Ishikawa (cell line): ENCODE data around the gene ANO9.

Experiments
- CEBPB ChIP-seq: IDR thresholded peaks from 2 replicates; pipeline ENCODE4 v1.6.1; 2012
- CREB1 ChIP-seq: IDR thresholded peaks from 2 replicates; pipeline ENCODE4 v1.6.1; 2012; ENCODE audit warnings: low read depth
- EGR1 ChIP-seq: IDR thresholded peaks from 2 replicates; pipeline ENCODE4 v1.6.1; 2012
- EP300 ChIP-seq: IDR thresholded peaks from 2 replicates; pipeline ENCODE4 v1.6.1; 2012; ENCODE audit warnings: borderline replicate concordance
- FOXM1 ChIP-seq: IDR thresholded peaks from 2 replicates; pipeline ENCODE4 v1.6.1; 2012; ENCODE audit warnings: low read depth, borderline replicate concordance
- NFIC ChIP-seq: IDR thresholded peaks from 2 replicates; pipeline ENCODE4 v1.6.1; 2012
- RAD21 ChIP-seq: IDR thresholded peaks from 2 replicates; pipeline ENCODE4 v1.6.1; 2012; ENCODE audit warnings: low read depth
- TAF1 ChIP-seq: IDR thresholded peaks from 2 replicates; pipeline ENCODE4 v1.6.1; 2012; ENCODE audit warnings: low read depth, mild to moderate bottlenecking
- TCF12 ChIP-seq: IDR thresholded peaks from 2 replicates; pipeline ENCODE4 v1.6.1; 2012; ENCODE audit warnings: low read depth
- TEAD4 ChIP-seq: IDR thresholded peaks from 2 replicates; pipeline ENCODE4 v1.6.1; 2012
- YY1 ChIP-seq: IDR thresholded peaks from 2 replicates; pipeline ENCODE4 v1.6.1; 2012; ENCODE audit warnings: low read depth
- ZBTB7A ChIP-seq: IDR thresholded peaks from 2 replicates; pipeline ENCODE4 v1.6.1; 2012; ENCODE audit warnings: low read depth
- TF ChIP-seq, protein P1 (sequence below): IDR thresholded peaks from 2 replicates; pipeline ENCODE4 v1.6.1; 2012; ENCODE audit warnings: low read depth, mild to moderate bottlenecking
- TF ChIP-seq, protein P2 (sequence below): IDR thresholded peaks from 2 replicates; pipeline ENCODE4 v1.6.1; 2012
- TF ChIP-seq, protein P3 (sequence below): IDR thresholded peaks from 2 replicates; pipeline ENCODE4 v1.6.1; 2012

The ANO9 gene

DNA sequence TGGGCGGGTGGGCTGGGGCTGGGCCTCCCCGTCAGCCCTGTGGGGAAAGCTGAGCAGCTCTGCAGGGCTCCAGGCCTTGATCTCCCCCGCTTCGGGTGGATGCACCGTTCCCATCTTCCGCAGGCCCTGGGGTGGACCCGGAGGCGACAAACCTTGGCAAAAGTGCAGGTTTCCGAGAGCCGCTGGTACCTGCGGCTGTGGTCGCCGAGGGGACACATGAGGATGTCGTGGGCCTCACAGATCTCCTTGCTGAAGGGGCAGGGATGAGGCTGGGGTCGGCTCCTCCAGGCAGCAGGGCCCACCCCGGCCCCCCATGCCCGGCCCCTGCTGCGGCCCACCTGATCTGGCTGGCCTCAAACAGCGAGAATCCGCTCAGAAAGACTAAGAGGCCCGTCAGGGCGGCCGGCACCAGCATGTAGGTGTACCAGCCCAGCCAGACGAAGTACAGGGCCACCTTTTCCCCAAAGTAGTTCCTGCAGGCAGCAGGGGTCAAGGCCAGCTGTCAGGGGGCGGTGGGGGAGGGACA lies 11.8 kb downstream of the ANO9 start:
- TF ChIP-seq ZBTB7A: no peak
- no peak for TF ChIP-seq TEAD4

DNA sequence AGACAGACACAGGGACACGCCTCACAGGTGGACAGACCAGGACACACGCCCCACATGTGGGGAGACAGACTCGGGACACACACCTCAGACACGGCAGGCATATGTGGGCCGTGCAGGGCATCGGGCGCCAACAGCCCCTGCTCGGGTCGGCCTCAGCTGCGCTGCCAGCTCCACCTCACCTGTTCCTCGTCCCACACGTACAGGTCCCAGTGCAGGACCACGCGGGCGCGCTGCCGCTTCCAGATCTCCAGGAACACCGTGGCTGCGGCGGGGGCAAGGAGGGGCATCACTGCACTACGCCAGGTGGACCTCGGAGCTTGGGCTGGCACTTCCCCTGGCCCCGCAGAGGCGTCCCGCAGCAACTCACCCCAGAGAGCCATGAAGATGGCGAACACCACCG lies 12.4 kb downstream of the ANO9 start:
- TF ChIP-seq YY1 (no peak), TEAD4 (no peak), CEBPB (no peak), EGR1 (no peak), TAF1 (no peak), CREB1 (no peak), EP300 (no peak), TCF12 (no peak), FOXM1 (no peak), ZBTB7A (no peak), NFIC (no peak), RAD21 (no peak)
- TF ChIP-seq, protein P1, sequence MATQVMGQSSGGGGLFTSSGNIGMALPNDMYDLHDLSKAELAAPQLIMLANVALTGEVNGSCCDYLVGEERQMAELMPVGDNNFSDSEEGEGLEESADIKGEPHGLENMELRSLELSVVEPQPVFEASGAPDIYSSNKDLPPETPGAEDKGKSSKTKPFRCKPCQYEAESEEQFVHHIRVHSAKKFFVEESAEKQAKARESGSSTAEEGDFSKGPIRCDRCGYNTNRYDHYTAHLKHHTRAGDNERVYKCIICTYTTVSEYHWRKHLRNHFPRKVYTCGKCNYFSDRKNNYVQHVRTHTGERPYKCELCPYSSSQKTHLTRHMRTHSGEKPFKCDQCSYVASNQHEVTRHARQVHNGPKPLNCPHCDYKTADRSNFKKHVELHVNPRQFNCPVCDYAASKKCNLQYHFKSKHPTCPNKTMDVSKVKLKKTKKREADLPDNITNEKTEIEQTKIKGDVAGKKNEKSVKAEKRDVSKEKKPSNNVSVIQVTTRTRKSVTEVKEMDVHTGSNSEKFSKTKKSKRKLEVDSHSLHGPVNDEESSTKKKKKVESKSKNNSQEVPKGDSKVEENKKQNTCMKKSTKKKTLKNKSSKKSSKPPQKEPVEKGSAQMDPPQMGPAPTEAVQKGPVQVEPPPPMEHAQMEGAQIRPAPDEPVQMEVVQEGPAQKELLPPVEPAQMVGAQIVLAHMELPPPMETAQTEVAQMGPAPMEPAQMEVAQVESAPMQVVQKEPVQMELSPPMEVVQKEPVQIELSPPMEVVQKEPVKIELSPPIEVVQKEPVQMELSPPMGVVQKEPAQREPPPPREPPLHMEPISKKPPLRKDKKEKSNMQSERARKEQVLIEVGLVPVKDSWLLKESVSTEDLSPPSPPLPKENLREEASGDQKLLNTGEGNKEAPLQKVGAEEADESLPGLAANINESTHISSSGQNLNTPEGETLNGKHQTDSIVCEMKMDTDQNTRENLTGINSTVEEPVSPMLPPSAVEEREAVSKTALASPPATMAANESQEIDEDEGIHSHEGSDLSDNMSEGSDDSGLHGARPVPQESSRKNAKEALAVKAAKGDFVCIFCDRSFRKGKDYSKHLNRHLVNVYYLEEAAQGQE: no peak
- TF ChIP-seq, protein P2, sequence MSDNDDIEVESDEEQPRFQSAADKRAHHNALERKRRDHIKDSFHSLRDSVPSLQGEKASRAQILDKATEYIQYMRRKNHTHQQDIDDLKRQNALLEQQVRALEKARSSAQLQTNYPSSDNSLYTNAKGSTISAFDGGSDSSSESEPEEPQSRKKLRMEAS: no peak
- TF ChIP-seq, protein P3, sequence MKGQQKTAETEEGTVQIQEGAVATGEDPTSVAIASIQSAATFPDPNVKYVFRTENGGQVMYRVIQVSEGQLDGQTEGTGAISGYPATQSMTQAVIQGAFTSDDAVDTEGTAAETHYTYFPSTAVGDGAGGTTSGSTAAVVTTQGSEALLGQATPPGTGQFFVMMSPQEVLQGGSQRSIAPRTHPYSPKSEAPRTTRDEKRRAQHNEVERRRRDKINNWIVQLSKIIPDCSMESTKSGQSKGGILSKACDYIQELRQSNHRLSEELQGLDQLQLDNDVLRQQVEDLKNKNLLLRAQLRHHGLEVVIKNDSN: no peak

DNA sequence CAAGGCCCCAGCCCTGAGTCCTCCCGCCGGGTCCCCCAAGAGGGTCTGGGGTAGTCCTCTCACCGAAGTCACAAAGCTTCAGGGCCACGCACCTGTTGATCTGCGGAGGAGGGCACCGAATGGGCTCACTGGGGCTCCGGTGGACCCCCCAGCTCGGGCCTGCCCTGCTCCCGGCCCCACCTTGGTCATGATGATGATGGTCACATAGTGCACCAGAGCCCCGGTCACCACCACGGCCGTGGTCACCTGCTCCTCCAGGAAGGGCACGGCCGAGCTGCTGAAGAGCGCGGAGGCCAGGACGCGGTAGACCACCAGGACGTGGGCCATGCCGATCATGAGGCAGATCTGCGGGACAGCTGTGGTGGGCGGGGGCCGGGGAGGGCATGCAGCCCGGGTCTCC lies 13.5 kb downstream of the ANO9 start:
- TF ChIP-seq FOXM1 (no peak), EP300 (no peak), TAF1 (no peak), CREB1 (no peak), TEAD4 (no peak), NFIC (no peak), ZBTB7A (no peak), RAD21 (no peak), CEBPB (no peak), EGR1 (no peak), TCF12 (no peak), YY1 (no peak)
- TF ChIP-seq, protein P2: no peak
- TF ChIP-seq, protein P1: no peak
- TF ChIP-seq, protein P3: no peak

DNA sequence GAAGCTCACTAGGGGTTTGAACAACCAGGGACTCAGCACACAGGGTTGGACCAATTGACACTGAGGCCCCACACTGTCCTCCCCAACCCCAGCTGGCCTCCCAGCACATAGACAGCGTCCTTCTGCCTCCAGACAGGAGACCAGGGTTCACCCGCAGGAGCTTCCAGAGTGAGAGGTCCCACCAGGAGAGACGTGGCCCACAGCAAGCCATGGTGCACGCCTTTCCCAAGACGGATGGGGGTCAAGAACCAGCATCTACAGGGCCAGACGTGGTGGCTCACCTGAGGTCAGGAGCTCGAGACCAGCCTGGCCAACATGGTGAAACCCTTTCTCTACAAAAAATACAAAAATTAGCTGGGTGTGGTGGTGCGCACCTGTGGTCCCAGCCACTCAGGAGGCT lies 15.0 kb downstream of the ANO9 start:
- no peak for TF ChIP-seq RAD21
- TF ChIP-seq TEAD4: no peak
- no peak for TF ChIP-seq NFIC
- TF ChIP-seq TAF1: no peak
- no peak for TF ChIP-seq EGR1
- no peak for TF ChIP-seq CEBPB
- TF ChIP-seq FOXM1: no peak
- TF ChIP-seq EP300: no peak
- TF ChIP-seq TCF12: no peak
- TF ChIP-seq YY1: no peak
- TF ChIP-seq, protein P1: no peak
- no peak for TF ChIP-seq ZBTB7A
- no peak for TF ChIP-seq CREB1
- TF ChIP-seq, protein P3: no peak
- TF ChIP-seq, protein P2: no peak
